Stimulated activated CD8-positive, alpha-beta memory T cell treated with anti-CD3 and anti-CD28 coated beads, Interleukin-12 subunit alpha, Interleukin-12 subunit beta, amount 100 ng/mL, for 24 hours (primary cell): ENCODE results near the gene ARHGEF11.

Experiments used
- DNase-seq: peaks from one replicate; pipeline ENCODE4 v3.0.0-alpha.2; 2020; ENCODE audit errors: extremely low read depth

ARHGEF11 gene

GRCh38 chr1:156910309-156910782 is 135.2 kb downstream of the ARHGEF11 start:
- DNase-seq, result peak; percentile 21

- no peak for DNase-seq
Measured at GRCh38 chr1:156909671-156910070, 135.9 kb downstream of the ARHGEF11 start.

GRCh38 chr1:156908955-156909354 is 136.6 kb downstream of the ARHGEF11 start:
- no peak for DNase-seq

GRCh38 chr1:156908541-156908940 is 137.0 kb downstream of the ARHGEF11 start:
- DNase-seq, result no peak

DNA sequence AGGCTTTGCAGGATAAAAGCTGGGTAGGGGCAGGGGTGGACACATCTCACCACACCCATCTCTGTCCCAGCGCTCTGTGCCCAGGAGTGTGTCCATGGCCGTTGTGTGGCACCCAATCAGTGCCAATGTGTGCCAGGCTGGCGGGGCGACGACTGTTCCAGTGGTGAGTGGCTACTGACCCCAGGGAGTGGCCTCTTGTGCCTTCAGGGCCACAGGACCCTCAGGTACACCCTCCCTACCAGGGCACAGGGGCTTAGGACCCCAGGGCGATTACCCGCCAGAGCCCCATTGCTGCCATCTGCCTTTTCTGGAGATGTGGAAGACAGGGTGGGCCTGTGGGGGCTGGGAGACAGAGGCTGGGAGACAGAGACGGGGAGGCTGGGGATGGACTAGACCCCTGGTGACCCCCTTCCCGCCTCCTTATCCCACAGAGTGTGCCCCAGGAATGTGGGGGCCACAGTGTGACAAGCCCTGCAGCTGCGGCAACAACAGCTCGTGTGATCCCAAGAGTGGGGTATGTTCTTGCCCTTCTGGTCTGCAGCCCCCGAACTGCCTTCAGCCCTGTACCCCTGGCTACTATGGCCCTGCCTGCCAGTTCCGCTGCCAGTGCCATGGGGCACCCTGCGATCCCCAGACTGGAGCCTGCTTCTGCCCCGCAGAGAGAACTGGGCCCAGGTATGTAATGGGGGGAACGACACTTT is 139.2 kb downstream of the ARHGEF11 start:
- DNase-seq, result no peak

GRCh38 chr1:156905651-156906050 is 139.9 kb downstream of the ARHGEF11 start:
- no peak for DNase-seq

GRCh38 chr1:156905176-156905575 is 140.4 kb downstream of the ARHGEF11 start:
- DNase-seq, result no peak

DNA sequence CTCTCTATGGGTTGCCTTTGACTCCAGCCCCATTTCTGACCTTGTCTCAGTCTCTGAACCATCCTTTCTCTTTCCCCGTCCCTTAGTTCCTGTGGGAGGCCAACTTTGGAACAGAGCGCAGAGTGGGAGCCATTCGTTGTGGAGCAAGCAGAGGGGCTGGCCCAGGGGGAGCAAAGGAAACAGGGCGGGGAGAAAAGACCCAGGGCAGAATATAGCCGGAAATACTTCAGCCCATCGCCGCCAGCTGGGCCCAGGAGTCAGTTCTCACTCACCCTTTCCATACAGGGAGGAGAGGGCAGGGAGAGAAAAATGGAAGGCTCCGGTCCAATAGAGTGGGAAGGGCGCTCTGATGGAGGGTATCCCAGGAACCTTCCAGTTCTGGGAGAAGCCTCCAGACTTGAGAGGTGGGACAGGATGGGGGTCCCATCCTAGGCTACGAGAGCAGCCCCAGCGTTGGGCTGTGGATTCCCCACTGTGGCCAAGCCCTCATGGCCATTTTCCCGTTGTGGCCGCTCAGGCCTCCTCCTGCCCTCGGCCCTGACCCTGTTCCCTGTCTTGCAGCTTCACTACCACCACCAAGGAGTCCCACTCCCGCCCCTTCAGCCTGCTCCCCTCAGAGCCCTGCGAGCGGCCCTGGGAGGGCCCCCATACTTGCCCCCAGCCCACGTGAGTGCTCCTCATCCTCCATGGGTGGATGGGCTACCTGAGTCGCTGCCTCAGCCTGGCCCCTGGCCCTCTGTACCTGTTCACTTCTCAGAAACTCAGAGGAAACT is 141.2 kb downstream of the ARHGEF11 start:
- DNase-seq, result no peak

GRCh38 chr1:156903328-156904091 is 142.0 kb downstream of the ARHGEF11 start:
- DNase-seq, result no peak

GRCh38 chr1:156901966-156902915 is 143.3 kb downstream of the ARHGEF11 start:
- DNase-seq, result no peak

DNA sequence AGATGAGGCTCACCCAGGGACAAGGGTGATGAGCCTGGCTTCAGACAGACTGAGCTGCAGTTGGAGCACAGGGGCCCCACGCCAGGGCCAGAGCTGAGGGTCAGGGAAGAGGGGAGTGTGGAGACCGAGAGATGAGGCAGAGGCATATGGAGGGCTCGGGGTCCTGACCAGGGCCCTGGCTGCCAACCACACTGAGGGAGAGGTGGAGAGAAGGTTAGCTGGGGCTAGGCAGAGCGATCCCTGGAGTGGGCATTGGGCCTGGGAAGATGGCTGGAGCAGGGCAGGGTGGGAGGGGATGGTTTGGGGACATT is 144.0 kb downstream of the ARHGEF11 start:
- no peak for DNase-seq

DNA sequence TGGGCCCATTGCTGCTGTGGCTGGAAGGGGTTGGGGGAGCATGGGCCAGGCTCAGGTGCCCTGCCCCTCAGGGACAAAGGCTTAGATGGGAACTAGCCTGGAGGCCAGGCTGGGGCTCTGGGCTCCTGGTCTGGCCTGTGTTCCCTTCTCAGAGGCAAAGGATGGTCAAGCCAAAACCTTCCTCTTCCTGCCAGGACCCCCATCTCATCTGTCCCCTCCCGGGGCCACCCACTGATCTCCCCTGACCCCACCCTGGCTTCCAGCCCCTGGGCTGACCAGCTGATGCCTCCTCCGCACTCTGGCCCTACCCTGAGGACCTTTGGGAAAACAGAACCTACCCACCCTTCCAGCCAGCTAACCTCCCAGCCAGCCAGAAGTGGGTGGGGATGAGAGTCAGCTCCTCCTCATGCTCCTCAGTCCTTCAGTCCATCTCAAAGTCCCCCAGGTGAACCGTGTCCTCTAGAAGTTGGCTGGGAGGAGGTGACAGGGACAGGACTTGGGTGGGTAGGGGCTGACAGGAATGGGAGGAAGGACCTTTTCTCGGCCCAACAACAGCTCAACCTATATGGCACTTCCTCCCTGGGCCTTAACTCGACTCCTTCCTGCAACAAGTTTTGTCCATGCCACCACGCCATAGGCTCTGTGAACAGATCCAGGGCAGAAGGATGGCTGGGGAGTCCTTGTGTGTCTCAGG is 144.5 kb downstream of the ARHGEF11 start:
- no peak for DNase-seq

DNA sequence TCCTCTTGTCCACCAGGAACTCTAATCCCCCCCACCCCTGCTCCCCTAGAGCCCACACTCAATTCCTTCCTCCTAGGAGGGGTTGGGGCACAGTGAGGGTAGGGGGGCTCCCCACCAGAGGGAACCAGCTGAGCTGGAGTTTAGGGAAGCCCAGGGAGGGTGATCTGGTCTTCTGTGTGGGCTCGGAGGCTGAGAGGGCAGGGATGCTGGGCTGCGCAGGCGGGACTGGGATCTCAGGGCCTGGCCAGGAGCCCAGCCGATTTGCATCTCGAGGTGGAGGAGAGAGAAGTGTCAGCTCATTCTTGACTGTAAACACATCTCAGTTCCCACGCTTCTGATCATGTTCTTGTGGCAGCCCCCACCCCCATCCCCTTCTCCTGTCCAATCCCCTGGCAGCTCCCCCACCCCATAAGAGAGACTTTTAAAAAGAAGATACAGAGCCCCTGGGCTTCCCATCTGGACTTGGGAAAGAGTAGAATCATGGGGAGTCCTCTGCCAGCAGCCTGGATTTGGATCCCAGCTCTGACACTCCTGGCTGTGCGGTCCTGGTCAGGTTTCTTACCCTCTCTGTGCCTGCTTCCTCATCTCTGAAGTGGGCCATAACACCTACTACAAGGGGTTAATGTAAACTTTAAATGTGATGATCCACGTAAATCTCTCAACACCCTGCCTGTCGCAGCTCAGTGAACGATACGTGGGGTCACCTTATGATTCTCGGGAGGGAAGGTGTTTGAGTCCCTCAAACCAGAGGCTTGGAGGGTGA is 145.4 kb downstream of the ARHGEF11 start:
- DNase-seq, result no peak

GRCh38 chr1:156898971-156899664 is 146.4 kb downstream of the ARHGEF11 start:
- DNase-seq, result no peak

DNA sequence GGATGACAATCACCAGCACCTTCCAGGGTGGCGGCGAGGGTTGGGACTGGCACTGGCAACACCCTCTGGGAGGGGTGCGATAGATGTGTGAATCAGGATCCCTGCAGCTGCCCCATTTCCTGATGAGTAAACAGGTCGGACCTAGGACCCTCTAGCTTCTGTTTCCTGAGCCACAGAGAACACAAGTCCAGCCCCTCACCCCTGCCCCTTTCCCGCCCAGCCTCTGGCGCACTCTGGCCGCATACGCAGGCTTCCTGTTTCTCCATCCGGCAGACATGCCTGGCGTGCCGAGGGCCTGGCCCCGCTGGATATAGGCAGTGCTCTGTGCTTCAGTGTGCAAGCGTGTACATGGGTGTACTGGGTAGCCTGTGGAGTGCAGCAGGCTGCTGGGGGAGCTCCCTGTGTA is 147.4 kb downstream of the ARHGEF11 start:
- no peak for DNase-seq

GRCh38 chr1:156897078-156897825 is 148.3 kb downstream of the ARHGEF11 start:
- DNase-seq, result no peak

DNA sequence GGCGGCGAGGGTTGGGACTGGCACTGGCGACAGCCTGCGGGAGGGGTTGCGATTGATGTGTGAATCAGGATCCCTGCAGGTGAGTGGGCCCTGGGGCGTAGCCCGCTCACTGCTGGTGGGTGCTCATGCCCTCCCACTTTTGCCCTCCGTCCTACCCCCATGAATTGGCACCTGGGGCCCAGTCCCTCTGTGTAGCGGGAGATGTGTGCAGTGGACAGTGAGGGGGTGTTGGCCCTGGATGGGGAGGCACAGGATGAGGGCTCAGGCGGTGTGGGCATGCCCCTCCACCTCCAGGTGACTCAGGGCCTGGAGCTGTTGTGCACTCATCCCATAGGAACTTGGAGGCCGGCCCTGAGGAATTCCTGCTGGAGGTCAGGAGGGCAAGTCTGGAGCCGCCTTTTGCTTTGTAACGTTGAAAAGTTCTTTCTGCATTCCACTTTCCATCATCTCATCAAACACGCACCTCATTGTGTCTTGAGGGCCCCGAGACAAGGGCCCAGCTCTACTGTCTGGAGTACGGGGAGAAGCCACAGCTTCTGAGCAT is 149.0 kb downstream of the ARHGEF11 start:
- DNase-seq, result no peak

DNA sequence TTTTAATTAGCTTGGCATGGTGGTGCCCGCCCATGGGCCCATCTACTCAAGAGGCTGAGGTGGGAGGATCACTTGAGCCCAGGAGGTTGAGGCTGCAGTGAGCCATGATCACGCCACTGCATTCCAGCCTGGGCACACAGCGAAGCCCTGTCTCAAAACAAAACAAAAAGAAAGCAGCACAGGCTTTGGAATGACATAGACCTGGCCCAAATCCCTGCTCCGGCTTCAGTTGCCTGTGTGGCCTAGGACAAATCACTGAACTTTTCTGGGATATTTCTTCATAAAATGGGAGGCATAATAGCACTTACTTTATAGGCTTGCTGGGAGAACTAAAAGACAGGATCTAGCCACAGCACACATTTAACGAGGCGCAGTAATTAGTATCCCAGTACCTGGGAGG is 149.6 kb downstream of the ARHGEF11 start:
- DNase-seq, result no peak

DNA sequence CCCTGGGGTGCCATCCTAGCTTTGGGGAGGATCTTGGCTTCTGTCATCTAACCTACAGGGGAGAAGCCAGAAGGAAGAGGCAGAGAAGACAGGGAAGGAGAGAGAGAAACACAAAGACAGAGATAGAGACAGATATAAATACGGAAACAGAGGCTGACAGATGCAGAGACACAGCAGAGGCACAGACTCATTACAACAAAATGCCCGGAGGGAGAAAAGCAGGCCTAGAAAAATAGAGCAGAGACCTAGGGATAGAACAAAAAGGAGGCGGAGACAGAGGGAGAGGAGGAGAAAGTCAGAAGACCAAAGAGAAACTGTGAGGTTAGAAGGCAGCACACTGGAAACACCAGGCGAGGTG is 150.1 kb downstream of the ARHGEF11 start:
- no peak for DNase-seq
